Stimulated activated CD4-positive, alpha-beta T cell treated with anti-CD3 and anti-CD28 coated beads, Interleukin-1b, Interleukin-23, amount 100 ng/mL, for 48 hours (primary cell): Measurements from ENCODE around the gene SAMD4A.

Experiments used
- DNase-seq: peaks from one replicate; pipeline ENCODE4 v3.0.0-alpha.2; 2020

The SAMD4A gene

GRCh38 chr14:54637270-54638134 is 70.6 kb downstream of the SAMD4A start:
- DNase-seq: no peak

- no peak for DNase-seq
Measured at GRCh38 chr14:54638135-54638446, 71.2 kb downstream of the SAMD4A start.

DNA sequence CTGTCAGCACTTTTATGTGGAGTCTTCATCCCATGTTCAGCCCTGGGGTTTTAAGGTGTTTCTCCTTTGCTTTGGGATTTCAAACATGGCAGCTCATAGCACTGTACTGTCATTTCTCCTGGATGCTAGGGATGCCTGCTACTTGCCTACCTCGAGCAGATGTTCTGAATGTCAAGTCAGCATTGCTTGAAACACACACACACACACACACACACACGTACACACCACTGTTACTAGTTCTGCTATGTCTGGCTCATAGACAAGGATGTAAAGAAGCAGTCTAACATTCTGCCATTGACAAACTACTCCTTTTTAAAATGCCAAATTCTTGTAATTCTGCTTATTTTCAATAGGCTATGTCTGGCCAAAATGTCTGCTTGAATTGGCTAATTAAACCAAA is 72.7 kb downstream of the SAMD4A start:
- DNase-seq: no peak

DNA sequence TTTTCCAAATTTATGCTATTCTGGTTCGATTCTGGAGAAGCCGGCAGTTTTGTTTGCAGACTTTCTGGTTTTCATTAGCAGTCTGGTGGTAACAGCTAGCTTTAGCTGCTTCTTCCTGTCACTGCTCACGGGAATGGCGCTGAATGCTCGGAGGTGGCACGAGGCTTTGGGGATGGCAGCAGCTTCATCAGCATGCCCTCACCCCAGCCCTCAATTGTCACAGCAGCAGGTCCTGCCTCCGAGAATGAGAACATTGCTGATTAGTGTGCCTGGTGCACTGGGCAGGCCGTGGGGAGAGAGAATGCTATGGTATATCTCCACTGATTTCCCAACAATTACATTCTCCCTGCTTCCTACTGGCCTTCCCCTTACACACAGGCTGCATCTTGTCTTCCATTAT is 73.6 kb downstream of the SAMD4A start:
- DNase-seq: no peak

DNA sequence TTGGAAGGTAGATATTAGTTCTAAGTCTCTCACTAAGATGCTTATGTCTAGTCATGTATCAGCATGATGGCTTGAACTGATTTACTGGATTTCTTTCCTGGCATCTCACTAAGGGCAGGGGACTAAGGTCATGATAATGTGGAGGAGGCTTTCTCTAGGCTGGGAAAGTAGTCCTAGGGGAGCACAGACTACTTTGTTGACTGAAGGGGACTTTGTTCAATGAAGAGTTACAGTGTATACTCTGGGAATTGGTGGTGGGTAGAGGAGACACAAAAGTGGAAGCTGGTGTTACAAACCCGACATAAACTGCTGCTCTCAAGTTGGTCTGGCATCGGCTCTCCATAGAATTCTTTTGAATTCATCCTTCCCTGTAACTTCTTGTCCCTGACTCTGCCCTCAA is 75.2 kb downstream of the SAMD4A start:
- no peak for DNase-seq

GRCh38 chr14:54642801-54643695 is 76.1 kb downstream of the SAMD4A start:
- no peak for DNase-seq

- DNase-seq: no peak
Measured at GRCh38 chr14:54643696-54644176, 76.8 kb downstream of the SAMD4A start.

DNA sequence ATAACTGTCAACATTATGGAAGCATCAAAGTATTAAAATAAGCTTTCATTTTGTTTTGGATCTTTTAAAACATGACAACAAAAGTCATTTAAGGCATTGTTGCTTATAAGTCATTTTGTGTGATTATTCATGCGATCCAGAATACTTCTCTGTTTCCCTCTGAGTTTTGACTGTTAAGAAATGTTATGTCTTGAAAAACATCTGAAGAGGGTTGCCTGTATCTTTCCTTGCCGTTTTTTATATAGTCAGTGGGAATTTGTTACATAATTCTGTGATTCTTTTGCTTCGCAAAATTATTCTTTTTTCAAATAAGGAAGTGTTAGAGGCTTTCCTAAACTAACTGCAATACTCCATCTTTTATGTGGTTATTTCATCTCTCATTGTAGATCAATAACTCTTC is 78.7 kb downstream of the SAMD4A start:
- no peak for DNase-seq

DNA sequence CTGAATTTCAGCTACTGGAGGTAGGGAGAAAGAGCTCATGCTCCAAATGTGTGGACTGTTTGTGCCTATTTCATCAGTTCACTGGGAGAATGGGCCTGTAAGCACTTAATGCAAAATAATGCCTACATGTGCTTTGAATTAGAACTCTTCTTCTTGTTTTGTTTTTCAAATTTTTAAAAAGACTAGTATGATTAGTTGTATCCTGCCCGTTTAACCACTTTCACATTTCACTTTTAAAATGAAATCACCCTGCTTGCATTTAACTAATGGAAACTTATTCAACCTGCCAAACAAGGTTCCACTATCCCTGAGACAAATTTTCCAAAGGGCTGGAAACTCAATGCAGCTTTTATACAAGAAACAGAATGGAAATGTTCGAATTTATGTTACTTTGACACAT is 79.7 kb downstream of the SAMD4A start:
- no peak for DNase-seq

GRCh38 chr14:54647378-54647777 is 80.5 kb downstream of the SAMD4A start:
- no peak for DNase-seq

- no peak for DNase-seq
Measured at GRCh38 chr14:54649056-54649455, 82.1 kb downstream of the SAMD4A start.

DNA sequence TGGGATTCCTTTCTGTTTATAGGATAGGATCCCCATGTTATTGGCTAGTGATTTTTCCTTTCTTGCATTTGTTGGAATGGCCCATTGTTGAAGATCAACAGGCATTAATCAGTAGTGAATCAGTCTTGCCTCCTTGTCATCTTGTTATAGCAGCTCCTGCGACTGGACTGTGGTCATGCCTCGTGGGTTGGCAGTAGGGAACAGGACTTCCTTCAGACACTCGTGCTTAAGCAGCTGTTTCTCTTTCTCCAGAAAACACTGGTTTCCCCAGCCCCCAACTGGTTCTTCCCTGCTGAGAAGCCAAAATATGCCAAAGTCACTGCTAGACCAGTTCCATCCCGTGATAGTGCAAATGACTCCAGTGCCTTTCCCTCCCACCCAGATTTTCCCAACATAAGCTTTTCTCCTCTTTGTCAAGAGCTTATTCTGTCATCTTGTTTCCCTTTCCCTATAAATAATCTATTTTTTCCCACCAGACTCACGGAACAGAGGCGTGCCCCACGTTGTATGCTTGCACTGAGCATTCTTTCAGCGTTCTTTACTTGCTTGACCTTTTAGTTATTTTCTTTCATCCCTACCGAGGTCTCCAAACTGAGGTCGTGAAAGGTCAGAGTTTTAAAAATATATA is 83.5 kb downstream of the SAMD4A start:
- DNase-seq: no peak

DNA sequence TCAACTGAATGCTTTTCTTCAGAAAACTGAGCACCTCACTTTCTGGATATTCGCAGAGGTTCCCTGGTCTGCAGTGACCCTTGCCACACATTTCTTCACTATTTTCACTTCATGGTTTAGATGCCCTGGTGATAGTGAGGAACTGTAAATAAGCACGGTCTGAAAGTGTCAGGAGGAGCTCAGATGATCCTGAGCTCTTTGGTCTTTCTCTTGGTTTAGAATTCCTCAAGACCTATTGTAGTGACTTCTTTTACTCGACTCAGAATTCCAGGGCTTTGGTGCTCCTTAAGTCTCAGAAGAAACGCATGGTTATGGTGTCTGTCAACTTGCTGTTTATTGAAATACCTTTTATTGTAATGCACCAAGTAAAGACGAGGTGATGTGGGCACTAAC is 84.0 kb downstream of the SAMD4A start:
- DNase-seq: no peak

- DNase-seq: no peak
Measured at GRCh38 chr14:54651649-54652048, 84.7 kb downstream of the SAMD4A start.

DNA sequence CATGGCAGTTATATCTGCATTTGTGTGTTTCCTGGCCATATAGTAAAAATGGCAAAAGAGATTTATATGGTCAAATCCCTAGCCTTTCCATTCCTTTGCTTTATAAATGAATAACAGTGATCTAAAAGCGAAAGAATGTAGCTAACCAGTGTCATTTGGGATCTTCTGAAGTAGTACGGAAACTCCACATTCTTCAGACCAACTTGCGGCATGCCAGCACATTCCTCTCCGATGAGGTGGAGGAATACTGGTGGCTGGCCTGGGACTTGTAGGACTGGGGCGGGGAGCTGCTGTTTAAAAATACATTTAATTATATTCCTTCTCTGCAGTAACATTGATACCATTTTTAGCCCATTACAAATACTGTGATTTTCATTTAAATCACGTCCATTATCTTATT is 85.3 kb downstream of the SAMD4A start:
- DNase-seq: no peak

DNA sequence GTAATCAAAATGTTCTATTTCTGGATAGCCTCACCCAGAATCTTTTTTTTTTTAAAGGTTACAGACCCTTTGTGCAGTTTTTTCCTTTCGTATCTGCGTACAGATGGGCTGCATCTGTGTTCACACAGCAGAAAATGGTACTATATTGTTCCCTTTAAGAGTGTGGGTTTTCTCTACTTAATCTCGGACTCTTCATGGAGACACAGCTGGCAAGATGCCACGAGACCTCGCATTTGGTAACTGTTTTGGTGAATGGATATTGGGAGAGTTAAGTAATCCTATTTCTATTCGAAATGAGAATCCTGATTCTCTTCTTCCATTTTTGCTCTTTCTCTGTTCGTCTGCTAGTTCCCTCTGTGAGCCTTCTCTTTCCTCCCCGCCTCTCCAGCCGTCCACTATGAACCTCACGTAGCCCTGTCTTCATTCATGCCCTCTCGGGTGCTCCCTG is 85.7 kb downstream of the SAMD4A start:
- DNase-seq: no peak

DNA sequence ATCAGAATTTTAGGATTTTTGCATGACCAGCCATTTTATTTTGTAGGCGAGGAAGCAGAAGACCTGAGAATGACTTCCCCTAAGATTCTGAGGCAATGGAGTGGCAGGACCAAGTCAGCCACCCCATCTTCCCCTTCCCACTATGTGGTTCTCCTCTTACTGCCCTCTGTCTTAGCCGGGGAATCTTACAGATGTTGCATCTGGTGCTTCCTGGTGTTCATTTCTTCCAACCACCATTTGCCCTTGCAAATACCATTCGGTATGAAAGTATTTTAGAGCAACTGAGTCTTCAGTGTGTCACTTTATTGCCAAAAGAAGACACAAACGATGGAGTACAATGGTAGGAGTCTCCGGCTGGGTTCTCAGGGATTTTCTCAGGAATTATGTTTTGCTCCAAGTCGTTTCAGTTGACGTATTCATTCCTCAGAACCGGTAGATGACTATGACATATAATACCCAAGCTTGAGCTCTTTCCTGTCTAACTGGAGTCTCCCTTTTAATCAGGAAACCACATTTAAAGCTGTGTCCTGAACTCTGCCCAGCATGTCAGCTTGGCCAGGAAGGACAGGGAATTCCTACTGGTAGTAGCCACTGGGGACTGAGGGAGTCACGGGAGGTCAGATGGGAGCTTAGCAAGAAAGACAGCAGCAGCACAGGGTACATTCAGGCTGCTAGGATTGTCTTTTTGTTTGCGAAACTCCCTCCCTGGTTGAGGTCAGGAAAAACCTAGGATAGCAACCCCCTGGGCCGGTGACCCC is 87.0 kb downstream of the SAMD4A start:
- no peak for DNase-seq

DNA sequence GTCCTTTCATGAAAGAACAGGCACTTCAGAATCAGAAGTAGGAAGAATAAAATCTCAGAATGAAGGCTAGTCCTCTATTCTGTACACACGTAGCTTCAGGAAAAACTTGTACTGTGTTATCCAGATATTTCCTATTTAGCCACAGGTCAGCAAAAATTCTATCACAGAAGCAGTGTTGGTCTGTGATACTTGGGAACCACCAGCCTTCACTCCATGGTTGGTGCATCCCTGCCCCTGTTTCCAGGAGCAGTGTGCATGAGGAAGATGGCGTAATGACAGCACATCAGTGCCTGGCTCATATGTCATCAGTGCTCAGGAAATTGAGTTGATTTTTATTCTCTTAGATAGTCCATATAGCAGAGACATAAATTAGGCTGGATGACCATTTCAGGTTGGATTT is 87.7 kb downstream of the SAMD4A start:
- no peak for DNase-seq

- no peak for DNase-seq
Measured at GRCh38 chr14:54658836-54659235, 91.9 kb downstream of the SAMD4A start.

- DNase-seq: no peak
Measured at GRCh38 chr14:54659365-54659764, 92.4 kb downstream of the SAMD4A start.

GRCh38 chr14:54660604-54661111 is 93.7 kb downstream of the SAMD4A start:
- DNase-seq: no peak

DNA sequence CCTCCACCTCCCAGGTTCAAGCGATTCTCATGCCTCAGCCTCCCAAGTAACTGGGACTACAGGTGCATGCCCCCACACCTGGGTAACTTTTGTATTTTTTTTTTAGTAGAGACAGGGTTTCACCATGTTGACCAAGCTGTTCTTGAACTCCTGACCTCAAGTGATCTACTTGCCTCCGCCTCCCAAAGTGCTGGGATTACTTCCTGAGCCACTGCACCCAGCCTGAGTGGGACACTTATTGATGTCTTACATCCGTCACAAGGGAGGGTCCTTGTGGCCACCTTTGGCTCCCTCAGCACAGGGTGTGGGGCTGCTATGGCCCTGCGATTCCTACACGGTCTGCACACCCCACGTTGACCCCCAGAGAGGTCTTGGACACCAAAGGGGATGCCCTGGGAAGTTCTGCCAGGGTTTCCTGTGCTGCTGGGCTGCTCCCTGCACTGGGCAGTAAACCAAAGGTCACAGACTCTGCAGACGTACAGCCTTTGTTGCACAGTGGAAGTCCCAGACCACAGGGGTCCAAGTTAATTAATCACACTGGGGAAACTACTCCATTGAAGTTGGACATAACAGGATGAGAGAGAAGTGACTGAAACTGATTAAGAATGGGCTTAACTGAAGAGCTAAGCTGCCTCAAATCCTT is 95.7 kb downstream of the SAMD4A start:
- no peak for DNase-seq
